GM12874 (cell line): ENCODE measurements around the gene AUTS2.

Experiments used
- TF ChIP-seq, protein P1 (sequence below): IDR thresholded peaks from 2 replicates; pipeline ENCODE4 v1.5.1; 2011; ENCODE audit warnings: low read depth, mild to moderate bottlenecking, control low read depth, low read length, moderate library complexity; ENCODE audit not compliant: insufficient read depth

AUTS2 gene

DNA sequence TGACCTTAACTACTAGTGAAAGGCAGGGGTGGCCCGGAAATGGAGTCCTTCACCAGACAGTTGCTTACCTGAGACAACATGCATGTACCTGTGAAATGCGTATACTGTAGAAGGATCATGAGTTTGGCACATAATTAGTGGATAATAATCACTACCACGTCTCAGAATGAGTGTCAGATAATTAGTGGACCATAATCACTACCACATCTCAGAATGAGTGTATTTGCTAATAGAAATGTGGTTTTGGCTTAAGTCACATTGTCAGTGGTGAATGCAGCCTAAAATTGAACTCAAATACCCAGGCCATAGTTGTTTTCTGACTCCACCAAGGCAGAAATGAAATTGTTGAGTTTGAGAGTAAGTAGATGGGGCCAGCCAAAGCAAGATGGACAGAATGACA lies 1065.4 kb downstream of the AUTS2 start:
- TF ChIP-seq, protein P1, sequence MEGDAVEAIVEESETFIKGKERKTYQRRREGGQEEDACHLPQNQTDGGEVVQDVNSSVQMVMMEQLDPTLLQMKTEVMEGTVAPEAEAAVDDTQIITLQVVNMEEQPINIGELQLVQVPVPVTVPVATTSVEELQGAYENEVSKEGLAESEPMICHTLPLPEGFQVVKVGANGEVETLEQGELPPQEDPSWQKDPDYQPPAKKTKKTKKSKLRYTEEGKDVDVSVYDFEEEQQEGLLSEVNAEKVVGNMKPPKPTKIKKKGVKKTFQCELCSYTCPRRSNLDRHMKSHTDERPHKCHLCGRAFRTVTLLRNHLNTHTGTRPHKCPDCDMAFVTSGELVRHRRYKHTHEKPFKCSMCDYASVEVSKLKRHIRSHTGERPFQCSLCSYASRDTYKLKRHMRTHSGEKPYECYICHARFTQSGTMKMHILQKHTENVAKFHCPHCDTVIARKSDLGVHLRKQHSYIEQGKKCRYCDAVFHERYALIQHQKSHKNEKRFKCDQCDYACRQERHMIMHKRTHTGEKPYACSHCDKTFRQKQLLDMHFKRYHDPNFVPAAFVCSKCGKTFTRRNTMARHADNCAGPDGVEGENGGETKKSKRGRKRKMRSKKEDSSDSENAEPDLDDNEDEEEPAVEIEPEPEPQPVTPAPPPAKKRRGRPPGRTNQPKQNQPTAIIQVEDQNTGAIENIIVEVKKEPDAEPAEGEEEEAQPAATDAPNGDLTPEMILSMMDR: no peak

GRCh38 chr7:70665997-70666396 lies 1067.7 kb downstream of the AUTS2 start:
- TF ChIP-seq, protein P1: no peak

DNA sequence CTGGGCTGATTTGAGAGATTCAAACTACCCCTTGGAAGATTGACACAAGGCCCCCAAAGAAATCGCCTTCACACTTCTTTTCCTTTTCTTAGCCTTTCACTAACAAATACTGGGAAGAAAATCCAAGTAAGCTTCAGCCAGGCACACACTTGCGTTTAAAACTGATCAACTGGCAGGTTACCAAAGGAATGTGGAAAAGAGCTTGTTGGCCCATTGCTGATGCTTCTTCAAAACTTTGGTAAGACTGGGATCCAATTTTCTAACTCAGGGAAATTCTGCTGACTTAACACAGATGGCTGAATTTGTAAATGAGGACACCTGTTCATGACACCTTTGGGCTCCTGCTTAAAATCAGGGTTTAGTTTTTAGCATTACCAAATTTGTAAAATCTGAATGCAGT lies 1069.1 kb downstream of the AUTS2 start:
- TF ChIP-seq, protein P1: no peak

DNA sequence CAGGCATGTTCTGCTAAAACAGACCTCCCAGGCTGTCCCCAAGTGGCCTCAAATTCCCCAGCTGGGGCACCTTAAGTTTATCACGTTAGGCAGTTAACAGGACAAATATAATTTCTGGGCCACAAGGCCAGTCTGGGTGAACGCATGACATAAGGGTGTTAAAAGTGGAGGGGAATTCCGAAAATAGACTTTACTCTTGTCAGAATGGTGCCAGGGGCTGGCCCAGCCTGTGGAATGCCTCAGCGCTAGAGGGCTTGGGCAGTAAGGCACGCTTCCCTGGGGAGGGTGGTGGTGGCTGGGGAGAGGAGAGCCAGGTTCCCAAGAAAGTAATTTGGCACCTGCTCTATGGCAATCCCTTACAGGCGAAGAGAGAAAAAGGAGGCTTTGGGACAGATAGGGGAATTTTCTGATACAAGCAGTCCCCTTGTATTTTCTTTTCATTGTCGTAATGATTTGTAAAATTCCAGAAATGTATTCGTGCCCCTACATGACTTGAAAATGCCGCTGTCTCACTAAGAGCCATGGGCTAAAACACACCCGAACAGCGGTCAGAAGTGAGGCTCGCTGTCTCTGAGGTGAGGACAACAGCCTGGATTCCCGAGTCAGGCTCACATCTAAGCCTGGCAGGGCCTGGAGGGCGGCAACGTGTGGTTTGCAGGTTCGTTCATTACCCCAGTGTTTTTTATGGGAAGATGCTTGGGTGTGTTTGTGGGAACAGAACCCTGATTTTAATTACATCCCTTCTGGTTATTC lies 1070.5 kb downstream of the AUTS2 start:
- TF ChIP-seq, protein P1: no peak

DNA sequence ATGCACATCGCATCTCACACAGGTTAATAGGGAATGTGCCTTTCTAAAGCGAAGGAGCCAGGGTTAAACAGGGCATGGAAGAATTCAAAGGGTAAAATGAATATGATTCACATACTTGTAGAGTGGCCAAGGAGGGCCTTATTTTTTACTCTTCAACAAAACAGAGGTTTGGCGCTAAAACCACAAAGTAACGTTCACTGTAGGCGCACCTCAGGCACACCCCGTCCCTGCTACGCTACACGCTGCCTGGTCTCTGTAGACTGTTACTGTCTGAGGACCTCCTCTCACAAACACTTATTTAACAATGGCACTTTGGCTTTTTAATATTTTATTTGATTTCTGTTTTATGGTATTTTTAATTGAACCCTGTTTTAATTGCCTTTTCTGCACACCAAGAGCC lies 1071.6 kb downstream of the AUTS2 start:
- TF ChIP-seq, protein P1: no peak

DNA sequence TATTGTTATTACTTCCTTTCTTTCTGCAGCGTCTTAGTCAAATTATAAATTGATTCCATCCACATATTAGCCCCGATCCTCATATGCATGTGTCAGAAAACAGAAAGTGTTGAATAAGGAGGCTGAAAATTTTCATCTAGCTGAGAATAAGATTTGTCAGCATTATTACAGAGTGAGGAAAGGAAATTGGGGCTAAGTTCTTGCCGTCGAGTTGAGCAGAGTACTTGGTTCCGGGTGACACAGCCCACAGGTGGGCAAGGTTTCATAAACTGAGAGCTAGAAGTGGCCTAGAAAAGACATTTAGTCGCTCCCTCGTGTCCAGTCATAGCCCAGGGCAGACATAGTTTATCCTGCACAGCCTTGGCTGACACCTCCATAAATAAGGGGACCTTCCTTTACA lies 1072.0 kb downstream of the AUTS2 start:
- TF ChIP-seq, protein P1: no peak

DNA sequence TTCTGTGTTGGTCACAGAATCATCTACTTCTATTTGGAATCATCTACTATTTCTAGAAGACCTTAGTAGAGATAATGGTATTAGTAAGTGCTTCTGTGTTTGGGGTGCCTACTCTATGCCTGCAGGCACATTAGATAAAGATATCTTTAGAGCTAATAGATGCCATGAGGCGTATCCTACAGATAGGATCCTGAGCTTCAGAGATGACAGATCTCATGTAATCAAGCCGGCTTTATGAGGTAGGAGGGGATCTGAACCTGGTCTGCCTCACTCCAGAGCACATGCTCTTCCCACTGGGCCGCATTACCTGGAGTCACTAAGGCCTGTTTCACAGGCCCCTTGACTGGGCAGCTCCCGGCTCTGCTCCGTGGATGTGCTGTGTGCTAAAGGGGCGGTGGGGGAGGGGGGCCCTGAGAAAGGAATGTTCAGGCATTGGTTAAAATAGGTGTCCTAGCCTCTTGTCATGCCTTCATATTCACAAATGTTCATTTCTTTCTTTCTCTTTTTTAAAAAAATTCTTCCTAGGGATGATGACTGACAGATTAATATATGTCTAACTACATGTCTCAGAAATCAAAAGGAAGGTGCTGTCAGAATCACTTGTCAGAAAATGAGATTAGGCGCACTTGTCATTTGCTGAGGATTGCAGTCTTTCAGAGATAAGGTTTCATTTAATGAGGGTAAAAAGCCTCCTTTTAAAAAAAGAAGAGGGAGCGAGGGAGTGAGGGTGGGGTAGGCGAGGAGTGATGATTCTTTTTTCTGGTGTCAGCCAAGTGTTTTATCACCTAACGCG lies 1075.7 kb downstream of the AUTS2 start:
- TF ChIP-seq, protein P1: no peak
